Astrocyte (in vitro differentiated cells and primary cell): ENCODE measurements around the gene FHIT. TPM values are rescaled to one million over a fixed set of nuclear protein-coding genes. Genes with fewer than 3 reads are reported as not detected.

ENCODE experiments used
- DNase-seq: peaks from one replicate; pipeline ENCODE4 v3.0.0-alpha.2; 2010; ENCODE audit warnings: low read depth
- FAIRE-seq: peaks from 2 replicates; lab custom pipeline; 2011; peaks lifted over from hg19 to GRCh38; lab: Jason Lieb, UNC
- H2AFZ ChIP-seq: 2 replicates; pipeline ENCODE4 v1.6.0; 2012; ENCODE audit warnings: low read depth, low read length, inconsistent platforms
- H3K27ac ChIP-seq: 2 replicates; pipeline ENCODE4 v1.5.1; 2011; ENCODE audit warnings: low read depth, low read length, inconsistent platforms
- H3K27me3 ChIP-seq: 2 replicates; pipeline ENCODE4 v1.6.0; 2011; ENCODE audit warnings: low read length, inconsistent platforms; ENCODE audit not compliant: insufficient read depth
- H3K36me3 ChIP-seq: 2 replicates; pipeline ENCODE4 v1.5.1; 2011; ENCODE audit warnings: low read length, inconsistent platforms; ENCODE audit not compliant: insufficient read depth
- H3K4me1 ChIP-seq: 2 replicates; pipeline ENCODE4 v1.5.1; 2011; ENCODE audit warnings: low read length, inconsistent platforms; ENCODE audit not compliant: insufficient read depth
- H3K4me2 ChIP-seq: 2 replicates; pipeline ENCODE4 v1.6.0; 2012; ENCODE audit warnings: low read length, inconsistent platforms
- H3K4me3 ChIP-seq: 2 replicates; pipeline ENCODE4 v1.5.1; 2011; ENCODE audit warnings: low read depth, mild to moderate bottlenecking, low read length, inconsistent platforms; ENCODE audit not compliant: insufficient read depth
- H3K79me2 ChIP-seq: 2 replicates; pipeline ENCODE4 v1.6.0; 2012; ENCODE audit warnings: mild to moderate bottlenecking, low read length, inconsistent platforms; ENCODE audit not compliant: insufficient read depth
- H3K9ac ChIP-seq: 2 replicates; pipeline ENCODE4 v1.6.0; 2012; ENCODE audit warnings: mild to moderate bottlenecking, low read length, inconsistent platforms
- H3K9me3 ChIP-seq: 2 replicates; pipeline ENCODE4 v1.5.1; 2012; ENCODE audit warnings: low read depth, mild to moderate bottlenecking, low read length, inconsistent platforms; ENCODE audit not compliant: insufficient read depth
- H4K20me1 ChIP-seq: 2 replicates; pipeline ENCODE4 v1.6.0; 2012; ENCODE audit warnings: low read length, inconsistent platforms; ENCODE audit not compliant: insufficient read depth
- H3K27ac Mint-ChIP-seq: one replicate; pipeline ENCODE4 v1.8.0; 2021; ENCODE audit warnings: mild to moderate bottlenecking, mixed read lengths; ENCODE audit not compliant: unreplicated experiment
- H3K27me3 Mint-ChIP-seq: one replicate; pipeline ENCODE4 v1.8.0; 2021; ENCODE audit warnings: low read depth, mixed read lengths; ENCODE audit not compliant: unreplicated experiment
- H3K36me3 Mint-ChIP-seq: one replicate; pipeline ENCODE4 v1.8.0; 2021; ENCODE audit warnings: low read depth, mixed read lengths; ENCODE audit not compliant: unreplicated experiment
- H3K4me1 Mint-ChIP-seq: one replicate; pipeline ENCODE4 v1.8.0; 2021; ENCODE audit warnings: low read depth, mixed read lengths; ENCODE audit not compliant: unreplicated experiment
- H3K4me3 Mint-ChIP-seq: one replicate; pipeline ENCODE4 v1.8.0; 2021; ENCODE audit warnings: mild to moderate bottlenecking, moderate library complexity, mixed read lengths; ENCODE audit not compliant: unreplicated experiment
- H3K9me3 Mint-ChIP-seq: one replicate; pipeline ENCODE4 v1.8.0; 2021; ENCODE audit warnings: mild to moderate bottlenecking, mixed read lengths; ENCODE audit not compliant: unreplicated experiment
- CTCF ChIP-seq: IDR thresholded peaks from 2 replicates; pipeline ENCODE4 v1.5.1; 2011; ENCODE audit warnings: low read depth, mild to moderate bottlenecking, inconsistent platforms, low read length, moderate library complexity; ENCODE audit not compliant: insufficient read depth
- EZH2 ChIP-seq: IDR thresholded peaks from 2 replicates; pipeline ENCODE4 v1.6.1; 2012; ENCODE audit warnings: mild to moderate bottlenecking, low read length, inconsistent platforms; ENCODE audit not compliant: insufficient read depth
- total RNA-seq: library from RNA; stranded (reverse); gene quantifications from 2 replicates; pipeline ENCODE4 v1.2.1, GENCODE V29; 2021

Gene FHIT
- total RNA-seq, 1 donor from 2014 or later = 6.7 TPM

- Histone ChIP-seq H3K27me3 (no peaks in the 10 kb centered on the region), H3K4me1 (peaks cover 28% of the 10 kb centered on the region), H3K4me3 (no peak overlapping the region), H3K4me2 (peak overlapping the region; percentile 40), H3K9ac (no peak overlapping the region), H2AFZ (no peak overlapping the region), H3K27ac (no peak overlapping the region), H3K79me2 (no peaks in the 10 kb centered on the region), H4K20me1 (no peaks in the 10 kb centered on the region), H3K36me3 (no peaks in the 10 kb centered on the region), H3K9me3 (peaks cover 2% of the 10 kb centered on the region)
- Mint-ChIP-seq H3K4me3 (no peak overlapping the region), H3K27ac (peak overlapping the region; percentile 1), H3K36me3 (peaks cover 3% of the 10 kb centered on the region), H3K27me3 (no peaks in the 10 kb centered on the region), H3K4me1 (peaks cover 36% of the 10 kb centered on the region), H3K9me3 (peaks cover 7% of the 10 kb centered on the region)
- TF ChIP-seq CTCF (no peak), EZH2 (no peak)
- FAIRE-seq = peak; percentile 45
- peak; percentile 32 for DNase-seq
These were observed 504.4 kb downstream of the FHIT start for GRCh38 chr3:60746695-60747416.

GRCh38 chr3:60746043-60746638 is 505.1 kb downstream of the FHIT start:
- Mint-ChIP-seq H3K36me3 (peaks cover 3% of the 10 kb centered on the region), H3K27ac (peak overlapping the region; percentile 1), H3K27me3 (no peaks in the 10 kb centered on the region), H3K4me1 (peaks cover 36% of the 10 kb centered on the region), H3K4me3 (no peak overlapping the region), H3K9me3 (peaks cover 7% of the 10 kb centered on the region)
- peaks cover 28% of the 10 kb centered on the region for H3K4me1 ChIP-seq
- DNase-seq = no peak
- H3K4me2 ChIP-seq = peak overlapping the region; percentile 40
- TF ChIP-seq EZH2 (no peak), CTCF (no peak)
- FAIRE-seq = peak; percentile 54
- H3K27ac ChIP-seq = no peak overlapping the region
- no peaks in the 10 kb centered on the region for H3K36me3 ChIP-seq
- no peak overlapping the region for H2AFZ ChIP-seq
- H3K79me2 ChIP-seq = no peaks in the 10 kb centered on the region
- H3K9ac ChIP-seq = no peak overlapping the region
- no peak overlapping the region for H3K4me3 ChIP-seq
- no peaks in the 10 kb centered on the region for H3K27me3 ChIP-seq
- H4K20me1 ChIP-seq = no peaks in the 10 kb centered on the region
- H3K9me3 ChIP-seq = peaks cover 2% of the 10 kb centered on the region

GRCh38 chr3:60743631-60744164 is 507.6 kb downstream of the FHIT start:
- Mint-ChIP-seq H3K36me3 (no peaks in the 10 kb centered on the region), H3K27me3 (no peaks in the 10 kb centered on the region), H3K4me1 (peaks cover 36% of the 10 kb centered on the region), H3K4me3 (no peak overlapping the region), H3K27ac (no peak overlapping the region), H3K9me3 (no peaks in the 10 kb centered on the region)
- Histone ChIP-seq H2AFZ (no peak overlapping the region), H4K20me1 (no peaks in the 10 kb centered on the region), H3K27me3 (no peaks in the 10 kb centered on the region), H3K79me2 (no peaks in the 10 kb centered on the region), H3K9me3 (no peaks in the 10 kb centered on the region), H3K36me3 (no peaks in the 10 kb centered on the region), H3K9ac (peak overlapping the region; percentile 10), H3K4me1 (peaks cover 28% of the 10 kb centered on the region), H3K27ac (no peak overlapping the region), H3K4me3 (no peak overlapping the region), H3K4me2 (peak overlapping the region; percentile 65)
- TF ChIP-seq CTCF (no peak), EZH2 (no peak)
- FAIRE-seq (no peak), DNase-seq (no peak)
